ENCODE data around the gene RAPGEF6. TPM values are rescaled to one million over a fixed set of nuclear protein-coding genes. Genes with fewer than 3 reads are reported as not detected.

RAPGEF6 gene
- total and polyA plus RNA-seq, 2 experiments from 2014 or later = 9.5 to 20.3 TPM

- Histone ChIP-seq H3K27me3 (ENCODE audit: insufficient read depth) (no peaks in the 10 kb centered on the region), H3K4me3 (no peak overlapping the region), H3K4me2 (no peak overlapping the region), H4K20me1 (replicated peaks; ENCODE audit: insufficient read depth) (no peaks in the 10 kb centered on the region), H3F3A (replicated peaks; ENCODE audit: low read depth) (no peaks in the 10 kb centered on the region), H3K27ac (ENCODE audit: low read depth) (no peak overlapping the region), H3K36me3 (ENCODE audit: insufficient read depth) (no peaks in the 10 kb centered on the region), H3K79me2 (replicated peaks; ENCODE audit: insufficient read depth) (no peaks in the 10 kb centered on the region), H3K4me1 (ENCODE audit: insufficient read depth) (no peaks in the 10 kb centered on the region), H3K9me2 (ENCODE audit: insufficient read depth) (no peaks in the 10 kb centered on the region), H2AFZ (no peak overlapping the region)
- no peaks in the 10 kb centered on the region for H3K36me3 Mint-ChIP-seq (ENCODE audit: low read depth)
- no peak overlapping the region for H3K27ac Mint-ChIP-seq
- no peaks in the 10 kb centered on the region for H3K27me3 Mint-ChIP-seq (ENCODE audit: insufficient read depth, low read depth, poor library complexity)
- H3K9me3 Mint-ChIP-seq = no peaks in the 10 kb centered on the region; the same call in 2 of the 3 replicates
- H3K4me1 Mint-ChIP-seq = no peaks in the 10 kb centered on the region
- TF ChIP-seq, protein P1, sequence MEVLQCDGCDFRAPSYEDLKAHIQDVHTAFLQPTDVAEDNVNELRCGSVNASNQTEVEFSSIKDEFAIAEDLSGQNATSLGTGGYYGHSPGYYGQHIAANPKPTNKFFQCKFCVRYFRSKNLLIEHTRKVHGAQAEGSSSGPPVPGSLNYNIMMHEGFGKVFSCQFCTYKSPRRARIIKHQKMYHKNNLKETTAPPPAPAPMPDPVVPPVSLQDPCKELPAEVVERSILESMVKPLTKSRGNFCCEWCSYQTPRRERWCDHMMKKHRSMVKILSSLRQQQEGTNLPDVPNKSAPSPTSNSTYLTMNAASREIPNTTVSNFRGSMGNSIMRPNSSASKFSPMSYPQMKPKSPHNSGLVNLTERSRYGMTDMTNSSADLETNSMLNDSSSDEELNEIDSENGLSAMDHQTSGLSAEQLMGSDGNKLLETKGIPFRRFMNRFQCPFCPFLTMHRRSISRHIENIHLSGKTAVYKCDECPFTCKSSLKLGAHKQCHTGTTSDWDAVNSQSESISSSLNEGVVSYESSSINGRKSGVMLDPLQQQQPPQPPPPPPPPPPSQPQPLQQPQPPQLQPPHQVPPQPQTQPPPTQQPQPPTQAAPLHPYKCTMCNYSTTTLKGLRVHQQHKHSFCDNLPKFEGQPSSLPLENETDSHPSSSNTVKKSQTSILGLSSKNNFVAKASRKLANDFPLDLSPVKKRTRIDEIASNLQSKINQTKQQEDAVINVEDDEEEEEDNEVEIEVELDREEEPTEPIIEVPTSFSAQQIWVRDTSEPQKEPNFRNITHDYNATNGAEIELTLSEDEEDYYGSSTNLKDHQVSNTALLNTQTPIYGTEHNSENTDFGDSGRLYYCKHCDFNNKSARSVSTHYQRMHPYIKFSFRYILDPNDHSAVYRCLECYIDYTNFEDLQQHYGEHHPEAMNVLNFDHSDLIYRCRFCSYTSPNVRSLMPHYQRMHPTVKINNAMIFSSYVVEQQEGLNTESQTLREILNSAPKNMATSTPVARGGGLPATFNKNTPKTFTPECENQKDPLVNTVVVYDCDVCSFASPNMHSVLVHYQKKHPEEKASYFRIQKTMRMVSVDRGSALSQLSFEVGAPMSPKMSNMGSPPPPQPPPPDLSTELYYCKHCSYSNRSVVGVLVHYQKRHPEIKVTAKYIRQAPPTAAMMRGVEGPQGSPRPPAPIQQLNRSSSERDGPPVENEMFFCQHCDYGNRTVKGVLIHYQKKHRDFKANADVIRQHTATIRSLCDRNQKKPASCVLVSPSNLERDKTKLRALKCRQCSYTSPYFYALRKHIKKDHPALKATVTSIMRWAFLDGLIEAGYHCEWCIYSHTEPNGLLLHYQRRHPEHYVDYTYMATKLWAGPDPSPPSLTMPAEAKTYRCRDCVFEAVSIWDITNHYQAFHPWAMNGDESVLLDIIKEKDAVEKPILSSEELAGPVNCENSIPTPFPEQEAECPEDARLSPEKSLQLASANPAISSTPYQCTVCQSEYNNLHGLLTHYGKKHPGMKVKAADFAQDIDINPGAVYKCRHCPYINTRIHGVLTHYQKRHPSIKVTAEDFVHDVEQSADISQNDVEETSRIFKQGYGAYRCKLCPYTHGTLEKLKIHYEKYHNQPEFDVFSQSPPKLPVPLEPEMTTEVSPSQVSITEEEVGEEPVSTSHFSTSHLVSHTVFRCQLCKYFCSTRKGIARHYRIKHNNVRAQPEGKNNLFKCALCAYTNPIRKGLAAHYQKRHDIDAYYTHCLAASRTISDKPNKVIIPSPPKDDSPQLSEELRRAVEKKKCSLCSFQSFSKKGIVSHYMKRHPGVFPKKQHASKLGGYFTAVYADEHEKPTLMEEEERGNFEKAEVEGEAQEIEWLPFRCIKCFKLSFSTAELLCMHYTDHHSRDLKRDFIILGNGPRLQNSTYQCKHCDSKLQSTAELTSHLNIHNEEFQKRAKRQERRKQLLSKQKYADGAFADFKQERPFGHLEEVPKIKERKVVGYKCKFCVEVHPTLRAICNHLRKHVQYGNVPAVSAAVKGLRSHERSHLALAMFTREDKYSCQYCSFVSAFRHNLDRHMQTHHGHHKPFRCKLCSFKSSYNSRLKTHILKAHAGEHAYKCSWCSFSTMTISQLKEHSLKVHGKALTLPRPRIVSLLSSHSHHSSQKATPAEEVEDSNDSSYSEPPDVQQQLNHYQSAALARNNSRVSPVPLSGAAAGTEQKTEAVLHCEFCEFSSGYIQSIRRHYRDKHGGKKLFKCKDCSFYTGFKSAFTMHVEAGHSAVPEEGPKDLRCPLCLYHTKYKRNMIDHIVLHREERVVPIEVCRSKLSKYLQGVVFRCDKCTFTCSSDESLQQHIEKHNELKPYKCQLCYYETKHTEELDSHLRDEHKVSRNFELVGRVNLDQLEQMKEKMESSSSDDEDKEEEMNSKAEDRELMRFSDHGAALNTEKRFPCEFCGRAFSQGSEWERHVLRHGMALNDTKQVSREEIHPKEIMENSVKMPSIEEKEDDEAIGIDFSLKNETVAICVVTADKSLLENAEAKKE (CRISPR knock-in tag; IDR thresholded peaks at IDR 0.05) = no peak
- TF ChIP-seq ZNF114 (CRISPR knock-in tag; IDR thresholded peaks at IDR 0.05) = no peak
- no peak for TF ChIP-seq NANOG (IDR thresholded peaks at IDR 0.05; ENCODE audit: borderline replicate concordance)
- H3K4me3 Mint-ChIP-seq = no peak overlapping the region
- ATAC-seq = no peak
- no peak for DNase-seq (ENCODE audit: low spot score)
These were observed 9.8 kb upstream of the RAPGEF6 start for GRCh38 chr5:131644822-131645221.

DNA sequence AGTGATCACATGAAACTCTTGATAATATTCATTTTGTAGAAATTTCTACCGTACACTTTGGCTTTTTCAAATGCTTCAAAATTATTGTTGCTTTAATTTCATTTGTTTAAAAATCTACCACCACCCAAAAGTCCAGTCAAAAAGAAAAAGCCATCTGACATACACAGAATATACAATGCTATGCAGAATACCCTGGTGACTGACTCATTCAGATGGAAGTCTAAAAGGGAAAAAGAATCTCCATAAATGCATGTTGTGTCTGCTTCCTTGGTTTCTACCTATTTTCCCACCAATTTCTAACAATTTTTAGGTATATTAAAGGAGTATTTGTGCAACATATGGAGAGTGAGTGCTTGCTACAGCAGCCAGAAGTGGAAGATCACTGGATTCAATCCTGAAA, 9.3 kb upstream of the RAPGEF6 start:
- Histone ChIP-seq H3K79me2 (replicated peaks; ENCODE audit: insufficient read depth) (no peaks in the 10 kb centered on the region), H3F3A (replicated peaks; ENCODE audit: low read depth) (no peaks in the 10 kb centered on the region), H3K4me3 (no peak overlapping the region), H3K9me2 (ENCODE audit: insufficient read depth) (no peaks in the 10 kb centered on the region), H3K27ac (ENCODE audit: low read depth) (no peak overlapping the region), H2AFZ (no peak overlapping the region), H3K27me3 (ENCODE audit: insufficient read depth) (no peaks in the 10 kb centered on the region), H4K20me1 (replicated peaks; ENCODE audit: insufficient read depth) (no peaks in the 10 kb centered on the region), H3K4me1 (ENCODE audit: insufficient read depth) (no peaks in the 10 kb centered on the region), H3K4me2 (no peak overlapping the region), H3K36me3 (ENCODE audit: insufficient read depth) (no peaks in the 10 kb centered on the region)
- Mint-ChIP-seq H3K27me3 (ENCODE audit: insufficient read depth, low read depth, poor library complexity) (no peaks in the 10 kb centered on the region), H3K4me1 (no peaks in the 10 kb centered on the region), H3K36me3 (ENCODE audit: low read depth) (no peaks in the 10 kb centered on the region), H3K9me3 (no peaks in the 10 kb centered on the region; the same call in 2 of the 3 replicates), H3K27ac (no peak overlapping the region), H3K4me3 (no peak overlapping the region)
- no peak for DNase-seq (ENCODE audit: low spot score)
- ATAC-seq = no peak
- TF ChIP-seq POLR2AphosphoS5 (IDR thresholded peaks at IDR 0.05; ENCODE audit: low read depth) = no peak
- TF ChIP-seq JUNB (IDR thresholded peaks at IDR 0.05; ENCODE audit: unreplicated experiment) = no peak
- TF ChIP-seq CREB1 (CRISPR knock-in tag; IDR thresholded peaks at IDR 0.05; ENCODE audit: low read depth) = no peak
- TF ChIP-seq, protein P1 (CRISPR knock-in tag; IDR thresholded peaks at IDR 0.05) = no peak

Data from GM23338 (cell line).